Activated T-cell treated with anti-CD3 and anti-CD28 coated beads for 1 hour (primary cell): Measurements from ENCODE around the gene ABCC6.
"Not testable (repeated sequence)": the region's sequence is repeated elsewhere in the genome, so short reads cannot be mapped to it uniquely, and the experiment has no call there.

Source experiments
- DNase-seq: peaks from one replicate; pipeline ENCODE4 v3.0.0-alpha.2; 2020; ENCODE audit warnings: low read depth

The ABCC6 gene

DNA sequence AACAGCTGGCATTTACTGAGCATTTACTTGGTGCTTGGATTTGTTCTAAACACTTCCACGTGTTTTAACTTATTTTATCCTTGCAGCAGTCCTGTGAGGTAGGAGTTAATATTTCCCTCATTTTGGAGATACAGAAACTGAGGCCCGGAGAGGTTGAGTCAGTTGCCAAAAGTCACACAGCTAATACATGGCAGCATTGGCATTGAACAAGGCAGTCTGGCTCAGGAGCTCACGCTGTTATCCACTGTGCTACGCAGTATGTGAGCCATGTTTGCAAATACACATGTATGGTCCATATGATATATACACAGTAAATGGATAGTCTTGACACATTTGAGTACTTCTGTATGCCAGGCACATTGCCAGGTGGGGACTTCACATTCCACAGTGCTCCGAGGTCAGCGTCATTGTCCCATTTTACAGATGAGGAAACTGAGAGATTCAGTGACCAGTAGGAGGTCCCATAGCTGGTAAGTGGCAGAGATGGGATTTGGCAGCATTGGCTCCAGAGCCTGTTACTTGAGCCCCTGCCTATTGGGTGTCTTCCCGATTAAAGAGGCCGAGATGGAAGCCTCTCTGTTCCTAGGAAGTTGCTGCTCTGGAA, 110.7 kb downstream of the ABCC6 start:
- DNase-seq, result no peak

DNA sequence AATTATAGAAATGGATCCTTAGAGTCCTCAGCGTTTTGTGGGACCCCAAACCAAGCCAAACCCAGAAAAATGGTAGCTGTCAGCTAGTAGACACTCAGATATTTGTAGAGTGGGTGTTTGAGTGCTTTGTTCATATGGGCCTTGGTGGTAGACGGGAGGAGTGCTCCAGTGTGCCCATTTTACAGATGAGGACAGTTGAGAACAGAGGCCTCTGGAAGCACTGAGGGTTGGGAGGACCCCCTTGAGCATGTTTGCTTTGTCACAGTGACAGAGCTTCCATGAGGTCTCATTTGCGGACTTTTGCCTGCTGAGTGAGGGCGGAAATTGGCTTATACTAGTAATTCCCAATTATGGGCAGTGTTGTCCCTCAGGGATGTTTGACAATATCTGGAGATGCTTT, 111.7 kb downstream of the ABCC6 start:
- DNase-seq, result no peak

DNA sequence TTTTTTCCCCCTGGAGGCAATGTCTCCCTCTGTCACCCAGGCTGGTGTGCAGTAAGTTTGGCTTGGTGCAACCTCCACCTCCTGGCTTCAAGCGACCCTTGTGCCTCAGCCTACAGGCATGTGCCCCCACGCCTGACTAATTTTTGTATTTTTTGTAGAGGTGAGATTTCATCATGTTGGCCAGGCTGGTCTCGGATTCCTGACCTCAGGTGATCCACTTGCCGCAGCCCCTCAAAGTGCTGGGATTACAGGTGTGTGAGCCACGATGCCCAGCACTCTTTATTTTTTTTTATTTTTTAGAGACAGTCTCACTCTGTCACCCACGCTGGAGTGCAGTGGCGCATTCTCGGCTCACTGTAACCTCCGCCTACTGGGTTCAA, 113.2 kb downstream of the ABCC6 start:
- no peak for DNase-seq

DNA sequence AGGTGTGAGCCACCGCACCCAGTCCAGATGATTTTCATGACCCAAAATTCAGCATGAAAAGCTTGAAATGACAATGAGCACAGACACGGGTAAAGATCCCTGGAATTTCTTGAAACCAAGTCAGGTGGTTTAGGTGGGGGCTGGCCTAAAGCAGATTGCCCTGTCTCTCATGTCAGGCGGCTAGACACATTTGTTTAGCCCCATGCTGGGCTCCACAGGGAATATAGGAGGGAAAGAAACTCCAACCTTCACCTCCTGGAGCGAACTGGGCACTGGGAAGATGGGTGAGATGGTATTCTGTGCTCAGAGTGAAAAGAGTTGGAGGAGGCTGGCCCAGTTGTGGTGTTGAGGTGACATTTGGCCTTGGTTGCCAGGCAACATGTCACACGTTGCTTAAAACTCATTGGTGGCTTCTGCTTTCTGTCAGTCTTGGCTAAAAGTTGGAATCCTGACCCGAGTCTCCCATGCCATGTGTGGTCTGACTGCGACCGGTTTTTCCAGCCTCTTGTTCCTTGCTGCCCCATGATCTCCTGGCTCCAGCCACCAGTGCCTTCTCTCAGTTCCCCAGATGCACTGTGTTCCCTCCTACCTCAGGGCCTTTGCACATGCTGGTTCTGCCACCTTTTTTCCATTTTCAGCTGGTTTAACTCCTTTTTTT, 113.7 kb downstream of the ABCC6 start:
- no peak for DNase-seq

DNA sequence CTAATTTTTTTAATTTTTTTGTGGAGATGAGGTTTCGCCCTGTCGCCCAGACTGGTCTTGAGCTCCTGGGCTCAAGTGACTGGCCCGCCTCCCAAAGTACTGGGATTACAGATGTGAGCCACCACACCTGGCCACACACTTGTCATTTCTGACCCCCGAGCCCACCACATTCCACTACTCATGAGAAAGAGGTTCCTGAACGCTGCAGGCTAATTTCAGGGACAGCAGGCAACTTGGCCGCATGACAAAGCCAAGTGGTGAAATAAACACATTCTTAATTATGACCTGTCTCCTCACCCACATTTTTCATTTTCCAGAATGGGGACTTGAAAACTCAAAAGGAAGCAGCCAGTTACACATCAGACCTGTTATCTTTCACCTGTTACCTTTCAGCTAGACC, 114.5 kb downstream of the ABCC6 start:
- no peak for DNase-seq

DNA sequence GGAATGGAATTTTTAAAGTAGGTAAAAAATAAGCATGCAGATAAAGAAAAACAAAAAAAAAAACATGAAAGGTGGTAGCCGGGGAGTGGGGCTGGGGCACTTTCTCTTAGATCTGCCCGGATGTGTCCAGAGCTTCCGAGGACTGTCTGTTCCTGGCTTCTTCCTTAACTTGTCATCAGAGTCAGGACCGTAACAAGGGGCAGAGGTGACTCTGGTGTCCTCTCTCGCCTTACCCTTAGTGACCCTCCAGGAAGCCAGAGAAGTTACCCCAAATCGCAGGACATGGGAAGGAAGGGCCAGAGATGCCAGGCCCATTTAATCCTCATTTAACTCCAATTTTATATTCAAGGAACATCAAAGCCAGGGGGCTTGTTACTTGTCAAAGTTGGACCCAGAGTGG, 115.5 kb downstream of the ABCC6 start:
- DNase-seq, result no peak

DNA sequence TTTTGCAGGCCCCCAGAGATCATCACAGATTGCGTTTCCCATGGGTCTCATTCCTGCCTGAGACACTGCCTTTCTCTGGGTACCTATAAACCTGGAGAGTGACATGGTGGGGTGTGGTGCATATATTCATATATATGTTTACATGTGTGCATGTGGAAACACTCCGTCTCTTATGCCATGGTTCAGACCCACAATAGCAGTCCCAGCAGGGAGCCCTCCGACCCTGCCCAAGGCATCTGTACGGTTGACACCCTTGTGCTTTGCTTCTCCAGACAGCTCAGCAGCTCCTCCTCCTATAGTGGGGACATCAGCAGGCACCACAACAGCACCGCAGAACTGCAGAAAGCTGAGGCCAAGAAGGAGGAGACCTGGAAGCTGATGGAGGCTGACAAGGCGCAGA, 116.8 kb downstream of the ABCC6 start:
- no peak for DNase-seq

DNA sequence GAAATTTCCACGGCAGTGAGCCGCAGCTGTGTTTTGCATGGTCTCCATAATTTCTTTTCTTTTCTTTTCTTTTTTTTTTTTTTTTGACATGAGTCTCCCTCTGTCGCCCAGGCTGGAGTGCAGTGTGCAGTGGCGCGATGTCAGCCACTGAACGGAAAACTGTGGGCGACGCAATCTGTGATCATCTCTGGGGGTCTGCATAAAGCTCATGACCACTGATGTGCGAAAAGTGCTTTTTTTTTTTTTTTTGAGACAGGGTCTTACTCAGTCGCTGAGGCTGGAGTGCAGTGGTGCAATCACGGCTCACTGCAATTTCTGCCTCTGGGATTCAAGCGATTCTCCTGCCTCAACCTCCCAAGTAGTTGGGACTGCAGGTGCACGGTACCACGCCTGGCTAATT, 117.6 kb downstream of the ABCC6 start:
- no peak for DNase-seq

DNA sequence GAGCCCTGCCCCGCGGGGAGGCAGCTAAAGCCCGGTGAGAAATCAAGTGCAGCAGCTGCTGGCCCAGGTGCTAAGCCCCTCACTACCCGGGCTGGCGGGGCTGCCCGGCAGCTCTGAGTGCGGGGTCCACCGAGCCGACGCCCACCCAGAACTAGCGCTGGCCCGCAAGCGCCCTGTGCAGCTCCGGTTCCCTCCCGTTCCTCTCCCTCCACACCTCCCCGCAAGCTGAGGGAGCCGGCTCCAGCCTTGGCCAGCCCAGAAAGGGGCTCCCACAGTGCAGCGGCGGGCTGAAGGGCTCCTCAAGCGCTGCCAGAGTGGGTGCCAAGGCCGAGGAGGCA, 118.5 kb downstream of the ABCC6 start:
- DNase-seq, result not testable (repeated sequence)

DNA sequence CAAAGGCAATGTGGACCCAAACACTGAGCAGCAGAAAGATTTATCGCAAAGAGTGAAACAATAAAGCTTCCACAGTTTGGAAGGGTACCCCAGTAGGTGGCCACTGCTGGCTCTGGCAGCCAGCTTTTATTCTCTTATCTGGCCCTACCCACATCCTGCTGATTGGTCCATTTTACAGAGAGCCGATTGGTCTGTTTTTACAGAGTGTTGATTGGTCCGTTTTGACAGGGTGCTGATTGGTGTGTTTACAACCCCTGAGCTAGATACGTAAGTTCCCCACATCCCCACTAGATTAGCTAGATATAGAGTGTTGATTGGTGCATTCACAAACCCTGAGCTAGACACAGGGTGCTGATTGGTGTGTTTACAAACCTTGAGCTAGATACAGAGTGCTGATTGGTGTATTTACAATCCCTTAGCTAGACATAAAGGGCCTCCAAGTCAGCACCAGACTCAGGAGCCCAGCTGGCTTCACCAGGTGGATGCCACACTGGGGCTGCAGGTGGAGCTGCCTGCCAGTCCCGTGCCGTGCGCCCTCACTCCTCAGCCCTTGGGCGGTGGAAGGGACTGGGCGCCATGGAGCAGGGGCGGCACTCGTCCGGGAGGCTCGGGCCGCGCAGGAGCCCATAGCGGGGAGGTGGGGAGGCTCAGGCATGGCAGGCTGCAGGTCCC, 119.0 kb downstream of the ABCC6 start:
- not testable (repeated sequence) for DNase-seq

DNA sequence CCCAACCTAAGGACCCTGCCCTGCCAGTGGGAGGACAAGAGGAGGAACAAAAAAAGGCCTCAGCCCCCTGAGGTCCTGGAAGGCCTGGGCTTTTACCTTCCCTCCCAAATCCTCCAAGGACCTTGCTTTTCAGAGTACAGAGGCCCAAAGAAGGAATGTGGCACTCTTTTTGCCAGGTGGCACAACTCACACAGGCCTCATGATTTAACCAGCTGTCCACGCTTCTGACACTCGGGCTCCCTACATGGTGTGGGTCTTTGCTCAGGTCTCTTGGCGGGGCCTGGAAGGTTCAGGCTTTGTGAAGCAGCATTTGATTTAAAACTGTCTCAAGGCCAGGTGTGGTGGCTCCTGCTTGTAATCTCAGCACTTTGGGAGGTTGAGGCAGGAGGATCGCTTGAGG, 120.6 kb downstream of the ABCC6 start:
- no peak for DNase-seq

DNA sequence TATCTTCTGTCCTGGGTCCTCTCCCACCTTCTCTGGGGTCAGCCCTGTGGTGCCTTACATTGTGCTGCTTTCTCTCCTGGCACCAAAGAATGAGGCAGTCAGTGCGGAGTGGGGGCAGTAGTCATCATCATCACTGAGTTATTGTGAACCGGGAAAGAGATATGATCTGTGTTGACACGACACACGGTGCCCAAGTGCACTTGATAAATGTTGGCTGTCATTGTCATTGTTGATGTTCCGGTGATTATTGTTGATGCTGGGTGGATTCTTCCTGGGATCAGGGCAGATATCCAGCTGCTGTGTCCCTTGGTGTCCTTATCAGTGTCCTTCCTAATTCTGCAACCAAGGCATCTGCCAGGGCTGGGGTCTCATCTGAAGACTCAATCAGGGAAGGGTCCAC, 121.7 kb downstream of the ABCC6 start:
- DNase-seq, result no peak

DNA sequence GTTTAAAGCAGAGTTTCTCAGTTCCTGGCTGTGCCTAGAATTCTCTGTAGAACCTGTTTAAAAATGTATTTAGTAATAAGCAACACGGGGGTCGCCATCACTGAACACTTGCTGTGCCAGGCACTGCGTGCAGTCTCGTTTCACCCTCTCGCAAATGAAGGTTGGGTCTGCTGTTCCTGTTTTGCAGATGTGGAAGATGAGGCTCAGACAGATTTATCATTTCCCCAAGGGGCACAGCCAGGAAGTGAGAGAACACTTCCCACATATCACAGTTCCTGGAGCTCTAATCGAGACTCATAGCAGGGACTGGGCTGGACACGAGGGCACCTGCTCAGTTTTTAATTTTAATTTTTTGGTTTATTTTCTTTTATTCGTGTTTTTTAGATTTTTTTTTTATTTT, 122.7 kb downstream of the ABCC6 start:
- no peak for DNase-seq

DNA sequence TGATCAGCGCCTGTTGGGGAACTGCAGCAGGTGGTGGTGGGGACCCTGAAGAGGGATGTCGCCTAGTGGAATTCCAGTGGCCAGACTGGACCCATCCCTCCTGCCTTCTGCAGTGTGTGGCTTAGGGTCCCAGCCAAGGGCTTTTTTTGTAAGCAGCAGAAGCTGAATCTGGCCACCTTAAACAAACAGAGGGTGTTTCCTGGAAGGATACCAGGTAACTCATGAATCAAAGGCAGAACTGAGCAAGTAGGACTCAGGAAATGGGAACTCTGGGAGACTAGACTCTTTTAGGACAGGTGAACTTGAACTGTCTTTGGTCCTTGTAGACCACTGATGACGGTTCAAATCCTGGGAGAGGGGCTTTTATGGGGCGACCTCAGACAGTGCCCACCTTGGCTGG, 124.0 kb downstream of the ABCC6 start:
- no peak for DNase-seq
